GM12801 (cell line): ENCODE results near the gene TTLL6.

ENCODE experiments used
- CTCF ChIP-seq: IDR thresholded peaks from one replicate; pipeline ENCODE4 v1.5.1; 2011; ENCODE audit warnings: control low read depth; ENCODE audit not compliant: insufficient read length; ENCODE audit errors: extremely low read depth

TTLL6 gene

GRCh38 chr17:48726916-48727286 is 90.1 kb downstream of the TTLL6 start:
- no peak for TF ChIP-seq CTCF

GRCh38 chr17:48726114-48726915 is 90.7 kb downstream of the TTLL6 start:
- no peak for TF ChIP-seq CTCF

- no peak for TF ChIP-seq CTCF
These were observed 91.6 kb downstream of the TTLL6 start for GRCh38 chr17:48725288-48726064.

- TF ChIP-seq CTCF = no peak
These were observed 92.1 kb downstream of the TTLL6 start for GRCh38 chr17:48725004-48725287.

GRCh38 chr17:48724251-48725003 is 92.6 kb downstream of the TTLL6 start:
- TF ChIP-seq CTCF = no peak

- TF ChIP-seq CTCF = no peak
These were observed 93.4 kb downstream of the TTLL6 start for GRCh38 chr17:48723423-48724250.
